Peyer's patch (tissue), 4 donors: ENCODE results near the gene RAC3. TPM values are rescaled to one million over a fixed set of nuclear protein-coding genes. Genes with fewer than 3 reads are reported as not detected.

Source experiments
- DNase-seq, 3 donors: peaks; one replicate each; pipeline ENCODE4 v3.0.0-alpha.2; 2017 to 2019
- H3K27ac ChIP-seq, 4 donors: fragments of 200-600 bp; sonication (generic); one replicate each; pipeline ENCODE4 v1.5.1; 2016 to 2019
- H3K27me3 ChIP-seq, 2 donors: fragments of 200-600 bp; sonication (generic); one replicate each; pipeline ENCODE4 v1.5.1; 2019
- H3K36me3 ChIP-seq, 3 donors: fragments of 200-600 bp; sonication (generic); one replicate each; pipeline ENCODE4 v1.5.1; 2016 to 2019
- H3K4me1 ChIP-seq, 4 donors: fragments of 200-600 bp; sonication (generic); one replicate each; pipeline ENCODE4 v1.5.1; 2016 to 2019
- H3K4me3 ChIP-seq, 4 donors: fragments of 200-600 bp; sonication (generic); 1 replicate in 3 of 4; 2 replicates in 1 of 4; pipeline ENCODE4 v1.5.1; 2016 to 2019; ENCODE audit warnings: mild to moderate bottlenecking in 1 of 4
- H3K9me3 ChIP-seq, 4 donors: fragments of 200-600 bp; sonication (generic); one replicate each; pipeline ENCODE4 v1.5.1; 2016 to 2019; ENCODE audit warnings: mild to moderate bottlenecking in 1 of 4
- CTCF ChIP-seq, 6 experiments: fragments of 450-650 bp in 4 of 6; fragments of 200-600 bp in 2 of 6; sonication (generic) in 1 of 6; IDR thresholded peaks; one replicate each; pipeline ENCODE4 v1.5.1; 2017 to 2019; ENCODE audit warnings: antibody characterized with exemption in 6 of 6, mild to moderate bottlenecking in 3 of 6, moderate library complexity in 1 of 6
- POLR2A ChIP-seq, 2 donors: fragments of 450-650 bp; IDR thresholded peaks; one replicate each; pipeline ENCODE4 v1.5.1; 2017; ENCODE audit warnings: antibody characterized with exemption in 2 of 2, mild to moderate bottlenecking in 2 of 2, moderate library complexity in 2 of 2
- total RNA-seq, 4 donors: library from RNA; depleted of rRNA; stranded (reverse); fragments of >200 nt; gene quantifications; one replicate each; pipeline ENCODE4 v1.1.0, GENCODE V29; 2016

The RAC3 gene
- total RNA-seq, 4 donors from 2014 or later: 4.6 to 20.6 (median 9.8) TPM

GRCh38 chr17:82004517-82005455, 26.7 kb upstream of the RAC3 start:
- peaks cover 0 to 27% (median 0%) of the 10 kb centered on the region in 4 donors for H3K4me1 ChIP-seq
- H3K36me3 ChIP-seq: no peaks in the 10 kb centered on the region

DNA sequence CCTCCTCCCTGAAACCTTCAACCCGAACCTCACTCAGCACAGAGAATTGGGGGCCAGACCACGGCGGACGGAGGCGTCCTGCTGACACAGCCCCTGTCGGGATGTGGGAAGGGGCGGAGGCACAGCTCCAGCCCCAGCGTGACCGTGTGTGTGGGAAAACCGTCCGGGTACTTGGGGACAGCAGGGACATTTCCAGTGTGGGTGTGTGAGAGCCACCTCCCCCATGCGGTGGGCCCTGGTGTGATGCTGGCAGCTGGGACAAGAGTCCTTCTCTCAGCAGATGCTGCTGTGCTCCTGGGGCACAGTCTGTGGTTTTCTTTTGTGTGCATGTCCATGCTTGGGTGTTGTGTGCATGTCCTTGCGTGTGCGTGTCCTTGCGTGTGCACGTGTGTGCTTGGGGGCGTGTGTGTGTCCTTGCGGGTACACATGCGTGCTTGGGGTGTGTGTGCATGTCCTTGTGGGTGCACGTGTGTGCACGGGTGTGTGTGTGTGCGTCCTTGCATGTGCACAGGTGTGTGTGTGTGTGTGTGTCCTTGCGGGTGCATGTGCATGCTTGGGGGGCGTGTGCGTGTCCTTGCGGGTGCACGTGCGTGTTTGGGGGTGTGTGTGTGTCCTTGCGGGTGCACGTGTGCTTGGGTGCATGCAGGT, 25.7 kb upstream of the RAC3 start:
- Histone ChIP-seq H3K27ac (no peak overlapping the region), H3K36me3 (no peaks in the 10 kb centered on the region)
- no peak for TF ChIP-seq POLR2A (IDR thresholded peaks at IDR 0.05)
- TF ChIP-seq CTCF (IDR thresholded peaks at IDR 0.05): no peak

More at GRCh38 chr17:82004517-82005455, 26.7 kb upstream of the RAC3 start:
- no peaks in the 10 kb centered on the region for H3K27me3 ChIP-seq
- no peak overlapping the region for H3K27ac ChIP-seq
- no peak for DNase-seq
- no peak overlapping the region for H3K4me3 ChIP-seq
- no peaks in the 10 kb centered on the region for H3K9me3 ChIP-seq
- TF ChIP-seq CTCF (IDR thresholded peaks at IDR 0.05): no peak
- no peak for TF ChIP-seq POLR2A (IDR thresholded peaks at IDR 0.05)

GRCh38 chr17:82006468-82007227, 24.8 kb upstream of the RAC3 start:
- no peak for DNase-seq
- H3K27ac ChIP-seq: no peak overlapping the region
- H3K4me3 ChIP-seq: no peak overlapping the region
- H3K36me3 ChIP-seq: no peaks in the 10 kb centered on the region
- H3K9me3 ChIP-seq: no peaks in the 10 kb centered on the region
- no peaks in the 10 kb centered on the region for H3K27me3 ChIP-seq
- H3K4me1 ChIP-seq: peaks cover 0 to 11% (median 0%) of the 10 kb centered on the region in 4 donors
- TF ChIP-seq POLR2A (IDR thresholded peaks at IDR 0.05) (no peak), CTCF (IDR thresholded peaks at IDR 0.05) (no peak)

More for the DNA sequence above, 25.7 kb upstream of the RAC3 start:
- DNase-seq: no peak
- H3K4me1 ChIP-seq: peaks cover 0 to 17% (median 0%) of the 10 kb centered on the region in 4 donors
- no peak overlapping the region for H3K4me3 ChIP-seq
- no peaks in the 10 kb centered on the region for H3K27me3 ChIP-seq
- H3K9me3 ChIP-seq: no peaks in the 10 kb centered on the region

GRCh38 chr17:82007228-82007494, 24.3 kb upstream of the RAC3 start:
- no peaks in the 10 kb centered on the region for H3K9me3 ChIP-seq
- peaks cover 0 to 11% (median 0%) of the 10 kb centered on the region in 4 donors for H3K4me1 ChIP-seq
- no peaks in the 10 kb centered on the region for H3K27me3 ChIP-seq
- TF ChIP-seq CTCF (IDR thresholded peaks at IDR 0.05): no peak
- no peak overlapping the region for H3K27ac ChIP-seq
- H3K4me3 ChIP-seq: no peak overlapping the region
- DNase-seq: no peak
- no peaks in the 10 kb centered on the region for H3K36me3 ChIP-seq

DNA sequence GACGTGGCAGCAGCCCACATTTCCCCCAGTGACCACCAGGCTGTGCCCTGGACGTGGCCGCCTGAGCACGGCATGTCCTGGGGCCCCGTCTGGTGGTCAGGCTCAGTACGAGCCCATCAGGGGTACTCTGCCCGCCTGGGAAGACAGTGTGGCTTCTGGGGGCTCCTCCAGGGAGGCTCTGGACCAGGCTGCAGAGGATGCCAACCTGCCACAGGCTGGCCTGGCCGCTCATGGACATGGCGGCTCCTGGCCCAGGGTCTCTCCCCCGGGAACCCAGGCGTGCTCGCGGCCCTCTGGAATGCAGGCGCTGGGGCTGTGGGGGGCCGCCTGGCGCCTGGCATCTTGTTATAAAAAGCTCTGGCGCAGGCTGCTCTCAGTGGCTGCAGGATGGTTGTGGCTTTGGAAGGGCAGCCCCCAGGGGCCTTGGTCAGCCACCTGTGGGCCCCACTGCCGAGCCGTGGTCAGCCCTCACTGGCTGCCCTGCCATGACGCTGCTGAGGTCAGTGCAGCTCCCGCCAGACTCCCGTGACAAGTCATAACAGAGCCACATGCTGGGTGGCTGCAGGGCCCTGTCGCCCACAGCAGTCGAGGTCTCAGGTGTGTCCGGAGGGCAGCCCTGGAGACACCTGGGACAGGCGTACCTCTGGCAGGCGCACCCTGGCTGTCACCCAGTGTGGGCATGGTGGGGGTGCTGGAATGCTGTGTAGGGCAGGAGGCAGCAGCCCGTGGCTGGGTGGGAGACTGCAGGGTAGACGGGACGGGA, 23.8 kb upstream of the RAC3 start:
- no peak for DNase-seq
- Histone ChIP-seq H3K4me1 (peaks cover 0 to 11% (median 0%) of the 10 kb centered on the region in 4 donors), H3K4me3 (no peak overlapping the region), H3K9me3 (no peaks in the 10 kb centered on the region), H3K27me3 (no peaks in the 10 kb centered on the region), H3K36me3 (no peaks in the 10 kb centered on the region), H3K27ac (no peak overlapping the region)
- TF ChIP-seq CTCF (IDR thresholded peaks at IDR 0.05): no peak
- no peak for TF ChIP-seq POLR2A (IDR thresholded peaks at IDR 0.05)
